Testis (tissue), 2 donors: ENCODE measurements around the gene SYCE1.

Experiments used
- POLR2A ChIP-seq: fragments of 450-650 bp; IDR thresholded peaks from one replicate; pipeline ENCODE4 v1.6.1; 2017; ENCODE audit warnings: antibody characterized with exemption, mild to moderate bottlenecking, moderate library complexity
- TF ChIP-seq, protein P1 (sequence below), 3 experiments: fragments of 450-650 bp in 2 of 3; fragments of 200-600 bp in 1 of 3; sonication (generic) in 1 of 3; IDR thresholded peaks; one replicate each; pipeline ENCODE4 v1.5.1; 2016 to 2019; ENCODE audit warnings: antibody characterized with exemption in 3 of 3, mild to moderate bottlenecking in 2 of 3, moderate library complexity in 1 of 3

DNA sequence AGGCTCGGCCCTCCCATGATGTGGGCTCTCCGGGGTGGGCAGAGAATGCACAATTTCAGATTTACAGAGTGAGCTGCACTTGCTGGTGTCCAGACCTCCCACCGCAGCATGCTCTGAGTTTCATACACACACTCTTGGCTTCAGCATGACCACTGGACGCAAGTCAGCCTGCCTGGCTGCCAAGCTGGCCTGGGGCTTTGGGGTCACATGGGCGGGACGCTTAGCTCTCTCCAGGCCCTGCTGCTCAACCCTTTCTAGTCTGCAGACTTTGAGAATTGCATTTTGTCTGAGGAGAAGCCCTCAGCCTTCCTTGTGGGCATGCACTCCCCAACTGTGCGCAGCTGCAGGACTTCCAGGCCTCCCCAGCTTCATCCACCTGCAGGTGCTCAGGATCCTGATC, 32.5 kb downstream of the SYCE1 start:
- TF ChIP-seq, protein P1, sequence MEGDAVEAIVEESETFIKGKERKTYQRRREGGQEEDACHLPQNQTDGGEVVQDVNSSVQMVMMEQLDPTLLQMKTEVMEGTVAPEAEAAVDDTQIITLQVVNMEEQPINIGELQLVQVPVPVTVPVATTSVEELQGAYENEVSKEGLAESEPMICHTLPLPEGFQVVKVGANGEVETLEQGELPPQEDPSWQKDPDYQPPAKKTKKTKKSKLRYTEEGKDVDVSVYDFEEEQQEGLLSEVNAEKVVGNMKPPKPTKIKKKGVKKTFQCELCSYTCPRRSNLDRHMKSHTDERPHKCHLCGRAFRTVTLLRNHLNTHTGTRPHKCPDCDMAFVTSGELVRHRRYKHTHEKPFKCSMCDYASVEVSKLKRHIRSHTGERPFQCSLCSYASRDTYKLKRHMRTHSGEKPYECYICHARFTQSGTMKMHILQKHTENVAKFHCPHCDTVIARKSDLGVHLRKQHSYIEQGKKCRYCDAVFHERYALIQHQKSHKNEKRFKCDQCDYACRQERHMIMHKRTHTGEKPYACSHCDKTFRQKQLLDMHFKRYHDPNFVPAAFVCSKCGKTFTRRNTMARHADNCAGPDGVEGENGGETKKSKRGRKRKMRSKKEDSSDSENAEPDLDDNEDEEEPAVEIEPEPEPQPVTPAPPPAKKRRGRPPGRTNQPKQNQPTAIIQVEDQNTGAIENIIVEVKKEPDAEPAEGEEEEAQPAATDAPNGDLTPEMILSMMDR (IDR thresholded peaks at IDR 0.05) = no peak
- no peak for TF ChIP-seq POLR2A
